Fibroblast of pulmonary artery (primary cell): ENCODE data around the gene HOXD11.

ENCODE experiments used
- DNase-seq: peaks from one replicate; pipeline ENCODE4 v3.0.0-alpha.2; 2010; ENCODE audit warnings: low read depth
- H3K4me3 ChIP-seq: replicated peaks from 2 replicates; pipeline ENCODE4 v1.5.1; 2011; ENCODE audit warnings: low read depth, mild to moderate bottlenecking, control low read depth, low read length, moderate library complexity
- CTCF ChIP-seq: IDR thresholded peaks from 2 replicates; pipeline ENCODE4 v1.5.1; 2011; ENCODE audit warnings: mild to moderate bottlenecking, control low read depth, low read length, inconsistent platforms; ENCODE audit errors: missing control alignments

The HOXD11 gene

GRCh38 chr2:176124110-176124946, 17.2 kb downstream of the HOXD11 start:
- no peak for DNase-seq
- no peak for TF ChIP-seq CTCF
- H3K4me3 ChIP-seq: no peak overlapping the region

- TF ChIP-seq CTCF: no peak
- DNase-seq: no peak
- H3K4me3 ChIP-seq: no peak overlapping the region
These were observed 18.1 kb downstream of the HOXD11 start for GRCh38 chr2:176124947-176125771.

DNA sequence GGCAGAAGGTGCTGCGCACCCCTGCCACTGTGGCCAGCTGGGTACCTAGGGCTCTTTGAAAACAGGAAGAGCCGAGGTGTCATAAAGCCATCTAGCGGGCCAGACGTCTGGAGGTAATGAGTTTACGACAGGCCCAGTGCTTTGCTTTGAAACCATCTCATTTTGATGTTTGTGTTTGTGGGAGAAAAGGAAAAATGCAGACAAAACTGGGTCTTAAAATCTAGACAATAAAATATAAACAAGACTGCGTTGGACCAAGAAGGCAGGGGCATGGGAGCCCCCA, 18.6 kb downstream of the HOXD11 start:
- DNase-seq: no peak
- no peak overlapping the region for H3K4me3 ChIP-seq
- no peak for TF ChIP-seq CTCF

- DNase-seq: peak; percentile 75
- peak; percentile 70 for TF ChIP-seq CTCF
- no peak overlapping the region for H3K4me3 ChIP-seq
These were observed 20.1 kb downstream of the HOXD11 start for GRCh38 chr2:176126929-176127773.

DNA sequence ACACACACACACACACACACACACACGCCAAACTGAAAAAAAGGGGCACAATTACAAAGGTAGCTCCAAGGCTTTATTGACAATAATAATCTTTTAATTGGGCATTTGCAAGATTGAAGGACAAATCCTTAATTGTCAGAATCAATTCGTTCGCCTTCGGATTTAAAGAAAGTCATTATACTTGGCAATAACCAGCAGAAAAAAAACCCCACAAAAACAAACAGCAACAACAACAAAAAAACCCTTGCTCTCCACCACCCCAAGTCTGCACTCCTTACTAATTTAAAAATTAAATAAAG, 20.6 kb downstream of the HOXD11 start:
- TF ChIP-seq CTCF: no peak
- DNase-seq: no peak
- no peak overlapping the region for H3K4me3 ChIP-seq

DNA sequence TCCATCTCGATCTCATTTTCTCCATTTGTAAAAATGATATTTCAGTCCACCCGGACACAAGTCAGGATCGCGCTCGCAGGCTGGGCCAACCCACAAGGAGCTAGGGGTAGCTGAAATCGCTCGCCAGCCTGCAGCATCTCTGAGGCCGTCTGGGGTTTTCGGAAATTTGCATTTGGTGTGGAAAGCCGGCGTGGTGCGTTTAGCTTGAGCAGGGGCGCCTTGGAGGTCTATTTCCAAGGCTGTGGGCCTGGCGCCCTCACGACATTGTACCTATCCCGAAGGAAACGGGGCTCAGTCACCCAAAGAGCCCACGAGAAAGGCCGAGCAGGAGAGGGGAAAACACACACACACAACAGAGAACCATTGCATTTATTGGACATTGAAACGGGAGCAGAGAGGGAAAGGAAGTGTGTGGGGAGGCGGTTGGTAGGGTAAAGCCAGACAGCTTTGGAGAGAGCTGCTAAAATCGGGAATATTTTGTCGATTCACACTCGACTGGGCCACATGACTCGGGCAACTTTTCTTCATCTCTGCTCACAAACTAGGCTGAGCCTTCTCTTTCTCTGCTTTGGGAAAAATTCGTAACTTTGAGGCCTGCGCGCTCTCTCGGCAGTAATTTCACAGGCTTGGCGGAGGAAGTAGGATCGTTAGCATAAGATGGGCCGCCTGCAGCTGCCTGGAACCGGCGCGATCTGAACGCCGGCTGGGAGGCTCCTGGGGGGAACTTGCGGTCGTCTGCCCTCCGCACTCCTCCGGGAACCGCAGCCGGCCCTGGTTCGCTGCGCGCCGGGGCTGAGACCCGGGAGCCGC, 21.3 kb downstream of the HOXD11 start:
- no peak for DNase-seq
- H3K4me3 ChIP-seq: no peak overlapping the region
- no peak for TF ChIP-seq CTCF
